ENCODE data around the gene C3orf20. TPM values are rescaled to one million over a fixed set of nuclear protein-coding genes. Genes with fewer than 3 reads are reported as not detected.

The C3orf20 gene
- total and polyA plus RNA-seq, 9 of the 15 experiments (the other 6 are each of a cell fraction or from before 2014, with no cell fraction given): 0.04 TPM; not detected in 8

DNA sequence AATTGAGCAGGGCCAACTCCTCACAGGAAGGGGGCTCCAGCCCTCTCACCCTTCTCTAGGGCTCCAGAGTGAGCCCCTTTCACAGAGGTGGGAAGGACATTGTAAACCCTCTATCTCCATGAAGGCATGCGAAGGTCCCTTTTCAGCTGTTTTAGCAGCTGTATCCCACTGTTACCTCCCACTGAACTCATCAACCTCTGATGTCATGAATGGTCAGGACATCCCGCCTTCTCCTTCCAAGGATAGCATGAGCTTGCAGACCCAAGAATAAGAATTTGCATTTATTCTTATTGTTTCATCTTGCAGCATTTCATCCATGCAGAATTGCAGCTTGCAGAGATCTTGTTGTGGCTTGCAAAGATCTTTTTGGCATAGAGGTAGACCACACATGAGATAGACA, 119.5 kb downstream of the C3orf20 start:
- 3% methylated on average over 2 of the region's 2 CpGs for WGBS (ENCODE audit: insufficient coverage, low coverage, missing lambda C conversion rate)
- H3K27me3 ChIP-seq (ENCODE audit: control insufficient read depth in 2 of 2, insufficient read depth in 2 of 2, low read length in 2 of 2): peaks cover 20 to 71% of the 10 kb centered on the region in 2 experiments; a peak in 3 of 5 replicates

DNA sequence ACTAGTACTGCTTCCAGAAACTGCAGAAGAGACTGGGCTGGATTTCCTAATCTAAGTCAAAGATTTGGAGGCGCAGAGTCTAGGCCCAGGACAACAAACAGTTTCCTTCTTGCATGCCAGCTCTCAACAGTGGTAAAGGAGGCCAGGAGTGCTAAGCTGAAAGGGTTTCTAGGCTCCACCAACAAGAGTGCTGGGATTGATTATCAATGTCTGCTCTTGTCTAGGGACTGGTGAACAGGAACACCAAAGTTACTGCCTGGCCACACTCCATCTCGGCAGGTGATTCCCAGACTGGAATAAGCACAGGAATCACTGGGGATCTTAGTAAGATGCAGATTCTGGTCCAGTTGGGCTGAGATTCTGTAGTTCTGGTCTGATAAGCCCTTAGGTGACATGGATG, 121.1 kb downstream of the C3orf20 start:
- Histone ChIP-seq H3K4me3 (no peak overlapping the region), H3K4me1 (replicated peaks in 1 of 2; ENCODE audit: control insufficient read depth in 2 of 2, insufficient read depth in 2 of 2, low read length in 2 of 2) (no peaks in the 10 kb centered on the region; a peak in 1 of 5 replicates), H3K27ac (ENCODE audit: extremely low read depth, low read depth, low read length) (no peak overlapping the region), H3K27me3 (ENCODE audit: control insufficient read depth in 2 of 2, insufficient read depth in 2 of 2, low read length in 2 of 2) (peaks cover 19 to 73% of the 10 kb centered on the region in 2 experiments; a peak in 3 of 5 replicates), H3K9me3 (replicated peaks; ENCODE audit: control insufficient read depth, insufficient read depth, low read depth, low read length) (no peaks in the 10 kb centered on the region), H3K4me2 (ENCODE audit: insufficient read depth, low read length) (no peak overlapping the region), H3K9me1 (ENCODE audit: control insufficient read depth, insufficient read depth, low read length) (no peaks in the 10 kb centered on the region), H3K36me3 (ENCODE audit: control insufficient read depth, insufficient read depth, low read length) (no peaks in the 10 kb centered on the region), H3K9ac (ENCODE audit: insufficient read depth in 1 of 2, low read depth in 2 of 2, low read length in 2 of 2) (no peak overlapping the region), H4K20me1 (replicated peaks; ENCODE audit: control insufficient read depth, insufficient read depth, low read length) (peaks cover 6% of the 10 kb centered on the region; the same call in 1 of the 2 replicates), H3K79me2 (ENCODE audit: control insufficient read depth, insufficient read depth, low read length) (no peaks in the 10 kb centered on the region), H2AFZ (ENCODE audit: low read depth, low read length) (no peak overlapping the region)
- no peak for FAIRE-seq
- BruUV-seq (replicated peaks): no TSS peak
- DNase-seq (ENCODE audit: extremely low read depth in 1 of 4, low spot score in 3 of 4): no peak
- TF ChIP-seq ZBTB17 (CRISPR knock-in tag; IDR thresholded peaks at IDR 0.05): peak; percentile 84
- TF ChIP-seq, protein P1, sequence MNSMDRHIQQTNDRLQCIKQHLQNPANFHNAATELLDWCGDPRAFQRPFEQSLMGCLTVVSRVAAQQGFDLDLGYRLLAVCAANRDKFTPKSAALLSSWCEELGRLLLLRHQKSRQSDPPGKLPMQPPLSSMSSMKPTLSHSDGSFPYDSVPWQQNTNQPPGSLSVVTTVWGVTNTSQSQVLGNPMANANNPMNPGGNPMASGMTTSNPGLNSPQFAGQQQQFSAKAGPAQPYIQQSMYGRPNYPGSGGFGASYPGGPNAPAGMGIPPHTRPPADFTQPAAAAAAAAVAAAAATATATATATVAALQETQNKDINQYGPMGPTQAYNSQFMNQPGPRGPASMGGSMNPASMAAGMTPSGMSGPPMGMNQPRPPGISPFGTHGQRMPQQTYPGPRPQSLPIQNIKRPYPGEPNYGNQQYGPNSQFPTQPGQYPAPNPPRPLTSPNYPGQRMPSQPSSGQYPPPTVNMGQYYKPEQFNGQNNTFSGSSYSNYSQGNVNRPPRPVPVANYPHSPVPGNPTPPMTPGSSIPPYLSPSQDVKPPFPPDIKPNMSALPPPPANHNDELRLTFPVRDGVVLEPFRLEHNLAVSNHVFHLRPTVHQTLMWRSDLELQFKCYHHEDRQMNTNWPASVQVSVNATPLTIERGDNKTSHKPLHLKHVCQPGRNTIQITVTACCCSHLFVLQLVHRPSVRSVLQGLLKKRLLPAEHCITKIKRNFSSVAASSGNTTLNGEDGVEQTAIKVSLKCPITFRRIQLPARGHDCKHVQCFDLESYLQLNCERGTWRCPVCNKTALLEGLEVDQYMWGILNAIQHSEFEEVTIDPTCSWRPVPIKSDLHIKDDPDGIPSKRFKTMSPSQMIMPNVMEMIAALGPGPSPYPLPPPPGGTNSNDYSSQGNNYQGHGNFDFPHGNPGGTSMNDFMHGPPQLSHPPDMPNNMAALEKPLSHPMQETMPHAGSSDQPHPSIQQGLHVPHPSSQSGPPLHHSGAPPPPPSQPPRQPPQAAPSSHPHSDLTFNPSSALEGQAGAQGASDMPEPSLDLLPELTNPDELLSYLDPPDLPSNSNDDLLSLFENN (IDR thresholded peaks at IDR 0.05; ENCODE audit: low read depth in 2 of 2, low read length in 2 of 2): peak in 1 of 2 experiments; percentile 32; a peak in 1 of 4 replicates
- TF ChIP-seq, protein P2, sequence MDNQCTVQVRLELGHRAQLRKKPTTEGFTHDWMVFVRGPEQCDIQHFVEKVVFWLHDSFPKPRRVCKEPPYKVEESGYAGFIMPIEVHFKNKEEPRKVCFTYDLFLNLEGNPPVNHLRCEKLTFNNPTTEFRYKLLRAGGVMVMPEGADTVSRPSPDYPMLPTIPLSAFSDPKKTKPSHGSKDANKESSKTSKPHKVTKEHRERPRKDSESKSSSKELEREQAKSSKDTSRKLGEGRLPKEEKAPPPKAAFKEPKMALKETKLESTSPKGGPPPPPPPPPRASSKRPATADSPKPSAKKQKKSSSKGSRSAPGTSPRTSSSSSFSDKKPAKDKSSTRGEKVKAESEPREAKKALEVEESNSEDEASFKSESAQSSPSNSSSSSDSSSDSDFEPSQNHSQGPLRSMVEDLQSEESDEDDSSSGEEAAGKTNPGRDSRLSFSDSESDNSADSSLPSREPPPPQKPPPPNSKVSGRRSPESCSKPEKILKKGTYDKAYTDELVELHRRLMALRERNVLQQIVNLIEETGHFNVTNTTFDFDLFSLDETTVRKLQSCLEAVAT (IDR thresholded peaks at IDR 0.05): peak in 1 of 2 experiments; percentile 66; a peak in 1 of 4 replicates
- no peak for TF ChIP-seq MTA1 (IDR thresholded peaks at IDR 0.05; ENCODE audit: borderline replicate concordance)
- ChIA-PET CTCF (ENCODE audit: low intra/inter-chr PET ratio) (no interaction called here), POLR2A (interaction anchor here (1.5 kb wide), 1 partner anchor 126 kb away, joined by 4 read pairs; no protein-coding TSS in a partner anchor)
- intact Hi-C loops (cut with micrococcal nuclease): no loop called here
- 0% methylated on average over 2 of the region's 2 CpGs for WGBS (ENCODE audit: insufficient coverage, low coverage, missing lambda C conversion rate)
- no peak for ATAC-seq
- in situ Hi-C loops (cut with MboI): loop anchor here (5.0 kb wide), 1 partner anchor 126 kb away; no protein-coding TSS in a partner anchor

More for the DNA sequence above, 119.5 kb downstream of the C3orf20 start:
- ChIA-PET CTCF (ENCODE audit: low intra/inter-chr PET ratio) (no interaction called here), POLR2A (interaction anchor here (1.9 kb wide), 1 partner anchor 10 kb away, joined by 5 read pairs; no protein-coding TSS in a partner anchor)
- no peaks in the 10 kb centered on the region; a peak in 2 of 5 replicates for H3K4me1 ChIP-seq (replicated peaks in 1 of 2; ENCODE audit: control insufficient read depth in 2 of 2, insufficient read depth in 2 of 2, low read length in 2 of 2)
- H3K9me3 ChIP-seq (replicated peaks; ENCODE audit: control insufficient read depth, insufficient read depth, low read depth, low read length): no peaks in the 10 kb centered on the region
- no peak overlapping the region for H3K27ac ChIP-seq (ENCODE audit: extremely low read depth, low read depth, low read length)
- H3K4me3 ChIP-seq: no peak overlapping the region
- in situ Hi-C loops (cut with MboI) (no loop called here), intact Hi-C loops (cut with micrococcal nuclease) (loop anchor here (5.0 kb wide), 1 partner anchor 68 kb away; no protein-coding TSS in a partner anchor)
- DNase-seq (ENCODE audit: extremely low read depth in 1 of 4, low spot score in 3 of 4) (no peak), FAIRE-seq (no peak), ATAC-seq (no peak)
- no peak overlapping the region for H3K4me2 ChIP-seq (ENCODE audit: insufficient read depth, low read length)
- no peak overlapping the region for H2AFZ ChIP-seq (ENCODE audit: low read depth, low read length)
- no peak for TF ChIP-seq ETV5 (CRISPR knock-in tag; IDR thresholded peaks at IDR 0.05; ENCODE audit: low read depth)
- TF ChIP-seq KAT7 (CRISPR knock-in tag; IDR thresholded peaks at IDR 0.05; ENCODE audit: borderline replicate concordance): no peak
- no peak for TF ChIP-seq POLR2A (conservative IDR thresholded peaks at IDR 0.05)
- no peaks in the 10 kb centered on the region for H3K79me2 ChIP-seq (ENCODE audit: control insufficient read depth, insufficient read depth, low read length)
- H3K9ac ChIP-seq (ENCODE audit: insufficient read depth in 1 of 2, low read depth in 2 of 2, low read length in 2 of 2): no peak overlapping the region
- no peaks in the 10 kb centered on the region for H3K9me1 ChIP-seq (ENCODE audit: control insufficient read depth, insufficient read depth, low read length)
- peaks cover 9% of the 10 kb centered on the region; the same call in 1 of the 2 replicates for H4K20me1 ChIP-seq (replicated peaks; ENCODE audit: control insufficient read depth, insufficient read depth, low read length)
- BruUV-seq (replicated peaks): no TSS peak
- no peaks in the 10 kb centered on the region for H3K36me3 ChIP-seq (ENCODE audit: control insufficient read depth, insufficient read depth, low read length)
